ENCODE results near the gene TECPR2.
A peak's percentile ranks its signal among the peaks of the same experiment; 100 is the strongest.
"Not testable (repeated sequence)": the region's sequence is repeated elsewhere in the genome, so short reads cannot be mapped to it uniquely, and the experiment has no call there.

The TECPR2 gene

GRCh38 chr14:102362545-102363181 is at the start of gene TECPR2, which contains the start of gene CINP:
Gene TECPR2, plus strand, starts transcription at chr14:102362941. Its CDS starts 13,781 bp downstream, at chr14:102376722.
Gene CINP, minus strand, starts transcription at chr14:102362890. Its CDS starts 39 bp downstream, at chr14:102362851.
- DNase-seq (ENCODE audit: low spot score): peak; percentile 95

GRCh38 chr14:102314242-102315011 is 48.3 kb upstream of the TECPR2 start:
- DNase-seq (ENCODE audit: low spot score): peak; percentile 81

GRCh38 chr14:102315121-102315520 is 47.6 kb upstream of the TECPR2 start:
- DNase-seq (ENCODE audit: low spot score): no peak

GRCh38 chr14:102316338-102316742 is 46.4 kb upstream of the TECPR2 start:
- DNase-seq (ENCODE audit: low spot score): no peak

- DNase-seq (ENCODE audit: low spot score): peak; percentile 89
Observed at GRCh38 chr14:102316743-102317563, 45.8 kb upstream of the TECPR2 start.

- DNase-seq (ENCODE audit: low spot score): peak; percentile 43
Observed at GRCh38 chr14:102317564-102318248, 45.0 kb upstream of the TECPR2 start.

- DNase-seq (ENCODE audit: low spot score): no peak
Observed at GRCh38 chr14:102318781-102319276, 43.9 kb upstream of the TECPR2 start.

- peak; percentile 91 for DNase-seq (ENCODE audit: low spot score)
Observed at GRCh38 chr14:102319351-102320032, 43.2 kb upstream of the TECPR2 start, which contains the start of gene ZNF839. Gene ZNF839, plus strand, starts transcription at chr14:102319746. Its CDS starts 20 bp downstream, at chr14:102319766.

- peak; percentile 57 for DNase-seq (ENCODE audit: low spot score)
Observed at GRCh38 chr14:102320033-102320660, 42.6 kb upstream of the TECPR2 start.

GRCh38 chr14:102320671-102321455 is 41.9 kb upstream of the TECPR2 start:
- DNase-seq (ENCODE audit: low spot score): no peak

- DNase-seq (ENCODE audit: low spot score): no peak
Observed at GRCh38 chr14:102321456-102322422, 41.0 kb upstream of the TECPR2 start.

- peak; percentile 57 for DNase-seq (ENCODE audit: low spot score)
Observed at GRCh38 chr14:102323102-102323501, 39.6 kb upstream of the TECPR2 start.

GRCh38 chr14:102325791-102326345 is 36.9 kb upstream of the TECPR2 start:
- no peak for DNase-seq (ENCODE audit: low spot score)

- no peak for DNase-seq (ENCODE audit: low spot score)
Observed at GRCh38 chr14:102326583-102326982, 36.2 kb upstream of the TECPR2 start.

GRCh38 chr14:102329381-102329780 is 33.4 kb upstream of the TECPR2 start:
- DNase-seq (ENCODE audit: low spot score): not testable (repeated sequence)

GRCh38 chr14:102330806-102331205 is 31.9 kb upstream of the TECPR2 start:
- no peak for DNase-seq (ENCODE audit: low spot score)

GRCh38 chr14:102333390-102333789 is 29.4 kb upstream of the TECPR2 start:
- DNase-seq (ENCODE audit: low spot score): no peak

All from hematopoietic multipotent progenitor cell treated with erythropoietin and hydrocortisone succinate and interleukin-3 and kit ligand, for 15 days (in vitro differentiated cells).